Neural cell (in vitro differentiated cells): ENCODE measurements around the gene IRS1.
A peak's percentile ranks its signal among the peaks of the same experiment; 100 is the strongest.

Experiments used
- CTCF ChIP-seq: fragments of 450-650 bp; IDR thresholded peaks from 2 replicates; pipeline ENCODE4 v1.5.1; 2014; ENCODE audit warnings: antibody characterized with exemption, mild to moderate bottlenecking, moderate library complexity; ENCODE audit not compliant: poor library complexity, severe bottlenecking
- POLR2AphosphoS5 ChIP-seq: IDR thresholded peaks from 2 replicates; pipeline ENCODE4 v1.6.1; 2012

GRCh38 chr2:226798422-226799210, 1.0 kb downstream of the IRS1 start:
- peak; percentile 46 for TF ChIP-seq CTCF
- TF ChIP-seq POLR2AphosphoS5 = no peak
